Pancreas (tissue), 10 donors: ENCODE results near the gene PDE6G. TPM values are rescaled to one million over a fixed set of nuclear protein-coding genes. Genes with fewer than 3 reads are reported as not detected.

Experiments used
- ATAC-seq, 4 donors: fragments of 200-7000 bp; cut with Tn5 transposase; one replicate each; pipeline versions ENCODE4 v1.8.0 to v1.9.1; 2020; ENCODE audit warnings: mild to moderate bottlenecking in 4 of 4, moderate library complexity in 4 of 4
- DNase-seq, 6 donors: peaks; one replicate each; pipeline ENCODE4 v3.0.0-alpha.2; 2020
- FAIRE-seq: peaks from 2 replicates; lab custom pipeline; 2012; peaks lifted over from hg19 to GRCh38; lab: Jason Lieb, UNC
- H3K27ac ChIP-seq, 4 donors: fragments of 200-600 bp; sonication (generic); 1 replicate in 3 of 4; 2 replicates in 1 of 4; pipeline versions ENCODE4 v1.5.0 to v1.8.0; 2020
- H3K27me3 ChIP-seq, 4 donors: fragments of 200-600 bp; one replicate each; pipeline ENCODE4 v1.8.0; 2021
- H3K36me3 ChIP-seq, 3 donors: fragments of 200-600 bp; sonication (generic) in 1 of 3; one replicate each; pipeline versions ENCODE4 v1.5.0 to v1.8.0; 2020 to 2021
- H3K4me1 ChIP-seq, 3 donors: fragments of 200-600 bp; one replicate each; pipeline ENCODE4 v1.8.0; 2021
- H3K4me3 ChIP-seq, 4 donors: fragments of 200-600 bp; sonication (generic) in 2 of 4; one replicate each; pipeline versions ENCODE4 v1.5.0 to v1.8.0; 2020 to 2021
- H3K9me3 ChIP-seq, 4 donors: fragments of 200-600 bp; one replicate each; pipeline ENCODE4 v1.8.0; 2021
- WGBS, 2 donors: extraction: QIAGEN DNeasy Blood & Tissue Kit; methylation state at CpG; one replicate each; pipeline ENCODE4 v1.1.7; 2013; 5-methylcytosine and 5-hydroxymethylcytosine counted together
- intact Hi-C, 3 donors: fragments of 100-400 bp; cut with DNase I; formaldehyde crosslinking; loops; one replicate each; pipeline versions ENCODE4 v1.11.1 to v1.14.2; 2022
- polyA plus RNA-seq, 2 donors: library from polyadenylated mRNA; stranded (reverse); fragments of 200-250 nt; gene quantifications; one replicate each; pipeline ENCODE4 v1.2.3, GENCODE V29; 2013
- total RNA-seq, 6 donors: library from RNA; stranded (reverse); fragmentation: NEBNext Ultra II Directional in 4 of 6; extraction: Animal tissue kit (Norgen Biotek cat#: 25700) in 4 of 6; gene quantifications; one replicate each; pipeline versions ENCODE4 v1.2.1 to v1.2.4, GENCODE V29; 2021 to 2023
- TF ChIP-seq, protein P1 (sequence below), 4 donors: fragments of 200-600 bp; sonication (generic) in 3 of 4; IDR thresholded peaks; one replicate each; pipeline versions ENCODE4 v1.5.0 to v1.8.0; 2021; ENCODE audit warnings: antibody characterized with exemption in 4 of 4
- donor health status: healthy with polysubstance abuse.
- donor health status: DM: no; HTN: no; CAD: no; lungs with moderate emphysema.
- donor health status: DM: no; HTN: no; CAD: no.
- donor health status: control.
- donor health status: control.
- donor health status: Bipolar disorder and iron deficiency.
- donor health status: DM: yes; HTN: yes; CAD: no.
- donor health status: DM: no; HTN: no; CAD: no.
- donor health status: DM: no; HTN: no; CAD: no.
- donor health status: DM: yes; HTN: yes; CAD: no.

The PDE6G gene
- total and polyA plus RNA-seq, 8 donors = 0.31 to 0.49 (median 0.42) TPM; not detected in 4

DNA sequence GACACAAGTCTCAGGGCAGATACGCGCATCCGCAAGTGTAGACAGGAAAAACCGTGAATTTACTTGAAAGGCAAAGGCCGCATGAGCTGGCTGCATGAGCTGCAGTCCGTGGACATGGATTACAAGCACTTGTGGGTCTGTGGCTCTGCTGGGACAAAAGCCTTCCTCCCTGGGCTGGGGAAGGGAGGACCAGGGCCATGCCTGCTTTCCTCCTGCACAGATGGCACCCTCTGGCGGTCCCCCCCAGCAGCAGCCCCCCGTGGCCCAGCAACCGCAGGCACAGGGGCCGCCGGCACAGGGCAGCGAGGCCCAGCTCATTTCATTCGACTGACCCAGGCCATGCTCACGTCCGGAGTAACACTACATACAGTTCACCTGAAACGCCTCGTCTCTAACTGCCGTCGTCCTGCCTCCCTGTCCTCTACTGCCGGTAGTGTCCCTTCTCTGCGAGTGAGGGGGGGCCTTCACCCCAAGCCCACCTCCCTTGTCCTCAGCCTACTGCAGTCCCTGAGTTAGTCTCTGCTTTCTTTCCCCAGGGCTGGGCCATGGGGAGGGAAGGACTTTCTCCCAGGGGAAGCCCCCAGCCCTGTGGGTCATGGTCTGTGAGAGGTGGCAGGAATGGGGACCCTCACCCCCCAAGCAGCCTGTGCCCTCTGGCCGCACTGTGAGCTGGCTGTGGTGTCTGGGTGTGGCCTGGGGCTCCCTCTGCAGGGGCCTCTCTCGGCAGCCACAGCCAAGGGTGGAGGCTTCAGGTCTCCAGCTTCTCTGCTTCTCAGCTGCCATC, 45.1 kb upstream of the PDE6G start:
- TF ChIP-seq, protein P1, sequence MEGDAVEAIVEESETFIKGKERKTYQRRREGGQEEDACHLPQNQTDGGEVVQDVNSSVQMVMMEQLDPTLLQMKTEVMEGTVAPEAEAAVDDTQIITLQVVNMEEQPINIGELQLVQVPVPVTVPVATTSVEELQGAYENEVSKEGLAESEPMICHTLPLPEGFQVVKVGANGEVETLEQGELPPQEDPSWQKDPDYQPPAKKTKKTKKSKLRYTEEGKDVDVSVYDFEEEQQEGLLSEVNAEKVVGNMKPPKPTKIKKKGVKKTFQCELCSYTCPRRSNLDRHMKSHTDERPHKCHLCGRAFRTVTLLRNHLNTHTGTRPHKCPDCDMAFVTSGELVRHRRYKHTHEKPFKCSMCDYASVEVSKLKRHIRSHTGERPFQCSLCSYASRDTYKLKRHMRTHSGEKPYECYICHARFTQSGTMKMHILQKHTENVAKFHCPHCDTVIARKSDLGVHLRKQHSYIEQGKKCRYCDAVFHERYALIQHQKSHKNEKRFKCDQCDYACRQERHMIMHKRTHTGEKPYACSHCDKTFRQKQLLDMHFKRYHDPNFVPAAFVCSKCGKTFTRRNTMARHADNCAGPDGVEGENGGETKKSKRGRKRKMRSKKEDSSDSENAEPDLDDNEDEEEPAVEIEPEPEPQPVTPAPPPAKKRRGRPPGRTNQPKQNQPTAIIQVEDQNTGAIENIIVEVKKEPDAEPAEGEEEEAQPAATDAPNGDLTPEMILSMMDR (IDR thresholded peaks at IDR 0.05) = no peak
- Histone ChIP-seq H3K36me3 (peaks cover 0 to 15% (median 7%) of the 10 kb centered on the region in 3 donors), H3K4me3 (peak overlapping the region in 2 of 4 donors; percentile 94 to 98), H3K27me3 (no peaks in the 10 kb centered on the region), H3K27ac (no peak overlapping the region), H3K4me1 (peaks cover 5 to 22% (median 5%) of the 10 kb centered on the region in 3 donors), H3K9me3 (no peaks in the 10 kb centered on the region)
- intact Hi-C loops = no loop called here
- ATAC-seq = no peak
- DNase-seq = no peak
- WGBS, 2 donors = 54 to 56% methylated on average over 18 to 23 of the region's 23 CpGs
- FAIRE-seq = no peak

DNA sequence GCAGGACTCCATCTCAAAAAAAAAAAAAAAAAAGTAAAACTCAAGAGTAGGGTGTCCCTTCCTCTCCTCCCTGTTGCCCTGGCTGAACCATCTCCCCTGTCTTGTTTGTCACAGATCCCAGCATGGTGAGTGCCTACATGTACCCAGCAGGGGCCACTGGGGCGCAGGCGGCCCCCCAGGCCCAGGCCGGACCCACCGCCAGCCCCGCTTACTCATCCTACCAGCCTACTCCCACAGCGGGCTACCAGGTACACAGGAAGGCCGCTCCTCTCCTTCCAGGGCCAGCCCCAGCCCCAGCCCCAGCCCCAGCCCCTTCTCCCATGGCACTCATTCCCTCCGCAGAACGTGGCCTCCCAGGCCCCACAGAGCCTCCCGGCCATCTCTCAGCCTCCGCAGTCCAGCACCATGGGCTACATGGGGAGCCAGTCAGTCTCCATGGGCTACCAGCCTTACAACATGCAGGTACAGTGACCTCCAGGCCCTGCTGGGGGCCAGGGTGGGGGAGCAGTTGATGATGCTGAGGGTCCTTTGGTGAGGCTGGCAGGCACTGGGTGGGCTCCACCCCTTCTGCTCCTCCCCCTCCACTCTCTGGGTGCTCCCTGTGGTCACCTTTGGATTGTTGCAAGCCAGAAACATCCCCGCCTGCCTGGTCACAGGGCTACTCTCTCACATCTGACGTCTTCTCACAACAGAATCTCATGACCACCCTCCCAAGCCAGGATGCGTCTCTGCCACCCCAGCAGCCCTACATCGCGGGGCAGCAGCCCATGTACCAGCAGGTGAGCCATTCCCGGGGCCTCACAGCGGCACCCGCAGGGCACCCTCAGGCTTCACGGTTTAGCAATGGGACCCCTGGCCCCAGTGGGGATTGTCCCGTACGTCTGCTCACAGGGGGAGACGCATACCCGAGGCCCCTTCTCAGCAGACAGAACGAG, 44.3 kb upstream of the PDE6G start:
- Histone ChIP-seq H3K4me3 (no peak overlapping the region), H3K27ac (no peak overlapping the region), H3K36me3 (peaks cover 0 to 24% (median 8%) of the 10 kb centered on the region in 3 donors), H3K9me3 (no peaks in the 10 kb centered on the region), H3K4me1 (peaks cover 5 to 22% (median 5%) of the 10 kb centered on the region in 3 donors), H3K27me3 (no peaks in the 10 kb centered on the region)
- TF ChIP-seq, protein P1 (IDR thresholded peaks at IDR 0.05) = no peak
- 80 to 84% methylated on average over 25 of the region's 25 CpGs for WGBS, 2 donors
- ATAC-seq (no peak), FAIRE-seq (no peak), DNase-seq (peak in 1 of 6 donors; percentile 71)
- intact Hi-C loops = no loop called here

DNA sequence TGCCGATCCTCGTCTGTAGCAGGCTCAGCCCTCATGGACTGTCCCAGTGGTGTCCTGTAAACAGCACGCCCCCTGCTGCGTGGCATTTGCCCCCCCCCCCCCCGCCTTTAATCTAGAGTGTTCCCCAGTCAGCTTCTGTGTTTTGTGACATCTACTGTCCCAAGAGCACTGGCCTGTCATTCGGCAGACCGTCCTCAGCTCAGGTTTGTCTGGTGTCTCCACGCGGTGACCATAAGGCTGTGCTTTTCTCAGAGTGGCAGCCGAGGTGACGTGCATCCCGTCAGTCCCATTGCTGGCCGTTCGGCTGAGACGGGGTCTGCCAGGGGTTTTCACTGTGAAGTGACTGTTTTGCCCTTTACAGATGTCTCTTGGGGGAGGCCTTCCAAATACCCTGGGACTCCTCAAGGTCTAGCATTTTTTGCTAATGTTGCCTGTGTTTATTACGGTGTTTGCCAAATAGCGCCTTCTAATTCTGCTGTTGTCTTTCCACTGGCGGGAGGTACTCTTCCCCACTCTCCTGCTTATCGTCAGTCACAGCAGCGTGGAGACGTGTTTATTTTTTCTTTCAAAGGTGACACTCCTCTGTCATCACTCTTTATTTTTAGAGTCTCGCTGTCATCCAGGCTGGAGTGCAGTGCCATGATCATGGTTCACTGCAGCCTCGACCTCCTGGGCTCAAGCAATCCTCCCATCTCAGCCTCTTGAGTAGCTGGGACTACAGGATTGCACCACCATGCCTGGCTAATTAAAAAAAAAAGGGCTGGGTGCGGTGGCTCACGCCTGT, 41.1 kb upstream of the PDE6G start:
- 87 to 92% methylated on average over 25 of the region's 25 CpGs for WGBS, 2 donors
- intact Hi-C loops = no loop called here
- FAIRE-seq (no peak), DNase-seq (no peak), ATAC-seq (no peak)
- Histone ChIP-seq H3K4me1 (peaks cover 5 to 14% (median 5%) of the 10 kb centered on the region in 3 donors), H3K4me3 (no peak overlapping the region), H3K27ac (no peak overlapping the region), H3K36me3 (peaks cover under 1 to 50% (median 30%) of the 10 kb centered on the region in 3 donors), H3K27me3 (no peaks in the 10 kb centered on the region), H3K9me3 (no peaks in the 10 kb centered on the region)
- TF ChIP-seq, protein P1 (IDR thresholded peaks at IDR 0.05) = no peak

DNA sequence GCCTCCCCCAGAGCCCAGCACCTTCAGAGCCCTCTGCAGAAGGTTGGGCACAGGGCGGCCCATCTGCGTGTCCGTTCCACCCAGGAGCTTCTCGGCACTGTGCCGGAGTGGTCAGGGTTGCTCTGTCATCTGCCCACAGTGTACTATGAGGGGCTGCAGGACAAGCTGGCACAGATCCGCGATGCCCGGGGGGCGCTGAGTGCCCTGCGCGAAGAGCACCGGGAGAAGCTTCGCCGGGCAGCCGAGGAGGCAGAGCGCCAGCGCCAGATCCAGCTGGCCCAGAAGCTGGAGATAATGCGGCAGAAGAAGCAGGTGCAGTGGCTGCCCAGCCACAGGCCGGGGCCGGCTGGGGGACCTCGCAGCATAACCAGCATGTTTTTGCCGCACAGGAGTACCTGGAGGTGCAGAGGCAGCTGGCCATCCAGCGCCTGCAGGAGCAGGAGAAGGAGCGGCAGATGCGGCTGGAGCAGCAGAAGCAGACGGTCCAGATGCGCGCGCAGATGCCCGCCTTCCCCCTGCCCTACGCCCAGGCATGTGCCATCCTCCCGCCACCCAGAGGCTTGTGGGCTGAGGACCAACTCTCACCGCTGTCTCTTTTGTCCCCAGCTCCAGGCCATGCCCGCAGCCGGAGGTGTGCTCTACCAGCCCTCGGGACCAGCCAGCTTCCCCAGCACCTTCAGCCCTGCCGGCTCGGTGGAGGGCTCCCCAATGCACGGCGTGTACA, 40.0 kb upstream of the PDE6G start:
- ATAC-seq (no peak), FAIRE-seq (no peak), DNase-seq (peak in 2 of 6 donors; percentile 27 to 66)
- intact Hi-C loops = no loop called here
- peaks cover 0 to 5% (median 0%) of the 10 kb centered on the region in 3 donors for H3K4me1 ChIP-seq
- no peaks in the 10 kb centered on the region for H3K9me3 ChIP-seq
- no peaks in the 10 kb centered on the region for H3K27me3 ChIP-seq
- TF ChIP-seq, protein P1 (IDR thresholded peaks at IDR 0.05) = no peak
- no peak overlapping the region for H3K27ac ChIP-seq
- no peak overlapping the region for H3K4me3 ChIP-seq
- peaks cover 4 to 61% (median 30%) of the 10 kb centered on the region in 3 donors for H3K36me3 ChIP-seq
- WGBS, 2 donors = 93 to 95% methylated on average over 40 of the region's 40 CpGs
